ENCODE measurements around the gene GAS2L3.

GRCh38 chr12:100593490-100593889 lies 20.0 kb downstream of the GAS2L3 start:
- TF ChIP-seq CTCF (IDR thresholded peaks at IDR 0.05; ENCODE audit: borderline replicate concordance, extremely low read depth, low read length, poor library complexity, severe bottlenecking) (no peak), EZH2 (IDR thresholded peaks at IDR 0.05; ENCODE audit: borderline replicate concordance, low read depth, low read length, severe bottlenecking) (no peak)

Measured in DND-41 (cell line).